Loucy (cell line): Measurements from ENCODE around the gene D2HGDH.

Experiments
- EZH2phosphoT487 ChIP-seq: fragments of 200-600 bp; IDR thresholded peaks from 2 replicates; pipeline ENCODE4 v1.6.1; 2018; ENCODE audit warnings: antibody characterized with exemption, mild to moderate bottlenecking, moderate library complexity, borderline replicate concordance
- TF ChIP-seq, protein P1 (sequence below): fragments of 200-600 bp; sonication (generic); conservative IDR thresholded peaks from 2 replicates; pipeline ENCODE4 v1.5.1; 2014; ENCODE audit warnings: mild to moderate bottlenecking, antibody characterized with exemption, low read length

DNA sequence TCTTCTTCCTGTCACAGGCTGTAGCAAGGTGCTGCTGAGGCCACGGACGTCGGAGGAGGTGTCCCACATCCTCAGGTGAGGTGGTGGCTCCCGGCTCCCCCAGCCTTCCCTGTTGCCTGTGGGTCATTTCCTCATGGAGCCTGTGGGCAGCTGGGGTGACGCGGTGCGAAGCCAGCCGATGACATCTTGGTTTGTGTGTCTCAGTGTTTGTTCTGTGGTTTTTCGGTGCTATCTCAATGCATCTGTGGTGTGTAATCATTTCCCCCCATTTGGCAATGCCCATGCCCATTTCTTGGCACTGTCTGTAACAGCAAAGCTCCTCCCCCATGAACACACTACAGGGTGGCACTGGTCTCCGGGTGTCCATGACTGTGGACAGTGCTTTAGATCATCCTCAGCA lies 6.6 kb downstream of the D2HGDH start:
- TF ChIP-seq, protein P1, sequence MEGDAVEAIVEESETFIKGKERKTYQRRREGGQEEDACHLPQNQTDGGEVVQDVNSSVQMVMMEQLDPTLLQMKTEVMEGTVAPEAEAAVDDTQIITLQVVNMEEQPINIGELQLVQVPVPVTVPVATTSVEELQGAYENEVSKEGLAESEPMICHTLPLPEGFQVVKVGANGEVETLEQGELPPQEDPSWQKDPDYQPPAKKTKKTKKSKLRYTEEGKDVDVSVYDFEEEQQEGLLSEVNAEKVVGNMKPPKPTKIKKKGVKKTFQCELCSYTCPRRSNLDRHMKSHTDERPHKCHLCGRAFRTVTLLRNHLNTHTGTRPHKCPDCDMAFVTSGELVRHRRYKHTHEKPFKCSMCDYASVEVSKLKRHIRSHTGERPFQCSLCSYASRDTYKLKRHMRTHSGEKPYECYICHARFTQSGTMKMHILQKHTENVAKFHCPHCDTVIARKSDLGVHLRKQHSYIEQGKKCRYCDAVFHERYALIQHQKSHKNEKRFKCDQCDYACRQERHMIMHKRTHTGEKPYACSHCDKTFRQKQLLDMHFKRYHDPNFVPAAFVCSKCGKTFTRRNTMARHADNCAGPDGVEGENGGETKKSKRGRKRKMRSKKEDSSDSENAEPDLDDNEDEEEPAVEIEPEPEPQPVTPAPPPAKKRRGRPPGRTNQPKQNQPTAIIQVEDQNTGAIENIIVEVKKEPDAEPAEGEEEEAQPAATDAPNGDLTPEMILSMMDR, result no peak
- TF ChIP-seq EZH2phosphoT487, result no peak
